NCI-H1436 (cell line): Measurements from ENCODE around the gene ETV5.

Source experiments
- DNase-seq: peaks from one replicate; lab custom pipeline; 2025; lab: John Stamatoyannopoulos, UW

The ETV5 gene

DNA sequence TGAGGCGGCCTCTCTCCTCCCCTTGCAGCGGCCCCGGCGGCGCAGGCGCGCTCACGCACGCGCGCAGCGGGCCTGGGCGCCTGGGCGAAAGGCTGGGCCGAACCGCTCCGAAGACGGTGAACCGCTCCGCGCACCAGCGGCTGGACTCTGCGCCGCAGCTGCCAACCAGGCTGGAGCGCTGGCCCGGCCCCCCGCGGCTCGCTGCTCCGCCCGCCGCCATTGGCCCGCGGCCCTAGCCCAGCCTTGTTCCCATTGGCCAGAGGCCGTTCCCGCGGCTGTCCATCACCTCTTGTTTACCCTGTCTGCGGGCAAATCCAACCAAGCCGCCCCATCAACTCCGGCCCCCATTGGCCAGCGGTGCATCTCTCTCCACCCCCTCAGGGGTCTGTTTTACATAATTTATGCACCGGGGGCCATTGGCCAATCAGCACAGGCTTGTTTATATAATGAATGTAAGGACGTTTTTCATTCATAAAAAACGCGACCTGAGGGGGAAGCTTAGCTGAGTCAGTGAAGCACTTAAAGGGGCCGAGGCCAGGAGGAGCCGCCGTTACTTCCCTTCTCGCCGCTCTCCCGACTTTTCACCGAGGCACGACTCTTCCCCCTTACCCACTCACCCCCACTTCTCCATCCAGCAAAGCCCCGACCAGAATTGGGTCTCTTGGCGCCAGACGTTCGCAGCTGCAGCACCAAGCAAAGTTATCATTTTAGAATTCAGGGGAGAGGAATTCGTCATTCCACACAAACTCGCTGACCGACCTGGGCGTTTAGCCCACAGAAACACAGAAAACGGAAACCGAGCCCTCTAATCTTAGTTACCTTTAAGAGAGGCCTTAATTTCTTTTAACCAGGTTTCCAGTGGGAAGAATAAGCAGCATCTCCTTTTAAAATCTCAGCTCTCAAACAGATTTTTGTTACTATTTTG is at the start of gene ETV5:
ETV5 (minus strand) TSS at position 149 of the 925 bp plus-strand sequence. CDS start 3,221 bp downstream, outside the sequence.
- DNase-seq = peak; percentile 99

DNA sequence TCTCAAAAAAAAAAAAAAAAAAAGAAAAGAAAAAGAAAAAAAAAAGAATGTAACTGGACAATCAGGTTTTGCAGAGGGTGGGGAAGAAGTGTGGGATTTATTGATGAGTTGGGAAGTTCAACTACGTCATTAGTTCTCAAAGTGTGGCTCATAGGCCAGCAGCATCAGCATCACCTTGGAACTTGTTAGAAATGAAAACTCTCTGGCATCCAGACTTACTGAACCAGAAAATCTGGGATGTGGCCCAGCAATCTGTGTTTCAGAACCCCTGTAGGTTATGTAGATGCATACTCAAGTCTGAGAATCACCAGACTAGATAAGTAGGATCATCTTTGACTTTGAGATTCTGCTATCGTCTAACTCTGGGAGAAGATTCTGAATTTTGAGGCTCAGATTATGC is 45.8 kb upstream of the ETV5 start:
- no peak for DNase-seq

DNA sequence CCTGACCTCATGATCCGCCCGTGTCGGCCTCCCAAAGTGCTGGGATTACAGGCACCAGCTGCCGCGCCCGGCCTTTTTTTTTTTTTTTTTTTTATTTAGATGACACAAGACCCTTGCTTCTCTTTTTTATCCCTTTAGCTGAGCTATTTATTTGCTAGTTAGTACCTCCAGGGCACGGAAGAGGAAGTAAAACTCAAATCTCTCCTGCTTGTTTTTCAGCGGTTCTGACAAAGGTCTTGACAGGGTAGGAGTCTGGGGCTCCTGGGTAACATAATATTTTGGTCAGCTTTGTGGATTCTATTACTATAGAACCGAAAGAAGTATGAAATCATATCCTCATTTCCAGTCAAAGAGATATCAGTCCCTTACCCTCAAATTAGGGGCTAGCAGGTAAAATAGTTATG is 44.0 kb upstream of the ETV5 start:
- no peak for DNase-seq

DNA sequence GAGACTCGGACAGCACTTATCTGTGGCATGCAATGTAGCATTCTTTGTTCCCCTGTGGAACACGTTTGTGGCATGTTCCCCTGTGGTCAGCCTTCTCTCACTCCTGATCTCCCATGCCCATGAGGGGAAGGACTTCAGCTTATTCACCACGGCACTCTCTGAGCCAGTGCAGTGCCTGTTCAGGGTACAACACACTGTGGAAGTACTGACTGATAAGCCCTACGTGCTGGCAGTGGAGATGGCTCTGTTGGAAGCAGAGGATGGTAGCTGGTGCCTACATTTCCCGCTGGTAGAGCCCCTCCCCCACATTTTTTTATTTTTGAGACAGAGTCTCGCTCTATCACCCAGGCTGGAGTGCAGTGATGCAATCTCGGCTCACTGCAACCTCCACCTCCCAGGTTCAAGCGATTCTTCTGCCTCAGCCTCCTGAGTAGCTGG is 43.5 kb upstream of the ETV5 start:
- DNase-seq = no peak

DNA sequence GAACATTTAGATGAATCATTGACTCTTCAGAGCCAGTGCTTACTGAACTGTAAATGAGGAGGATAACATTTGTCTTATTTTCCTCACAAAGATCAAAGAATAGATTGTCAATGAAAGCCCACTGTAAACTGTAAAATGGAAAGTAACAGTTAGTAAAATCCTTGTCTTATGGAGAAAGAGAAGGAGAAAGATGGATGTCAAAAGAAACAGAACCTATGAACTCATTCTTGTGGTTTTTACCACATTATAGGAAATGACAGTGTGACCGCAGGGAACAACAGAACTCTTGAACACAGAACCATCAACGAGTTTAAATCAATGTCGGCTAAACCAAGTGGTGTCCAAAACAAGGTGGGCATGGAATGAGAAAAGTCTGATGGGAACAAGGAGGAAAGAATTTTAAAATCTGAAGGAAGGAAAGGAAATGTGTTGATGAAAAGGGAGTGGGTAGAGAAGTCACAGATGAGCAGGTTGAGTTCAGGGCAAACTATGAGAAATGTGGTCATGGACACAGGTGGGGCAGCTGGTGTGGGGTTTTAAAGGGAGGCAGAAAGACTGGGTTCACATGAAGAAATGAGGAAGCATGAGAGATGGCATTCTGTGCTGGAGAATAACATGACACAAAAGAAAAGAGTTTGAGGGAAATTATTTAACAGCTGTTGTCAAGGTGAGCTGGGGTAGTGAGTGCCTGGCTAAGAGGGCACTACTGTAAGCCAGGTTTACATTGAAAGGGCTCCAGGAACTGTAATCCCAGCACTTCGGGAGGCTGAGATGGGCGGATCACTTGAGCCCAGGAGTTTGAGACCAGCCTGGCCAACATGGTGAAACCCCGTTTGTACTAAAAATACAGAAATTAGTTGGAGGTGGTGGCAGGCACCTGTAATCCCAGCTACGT is 42.4 kb upstream of the ETV5 start:
- DNase-seq = no peak

DNA sequence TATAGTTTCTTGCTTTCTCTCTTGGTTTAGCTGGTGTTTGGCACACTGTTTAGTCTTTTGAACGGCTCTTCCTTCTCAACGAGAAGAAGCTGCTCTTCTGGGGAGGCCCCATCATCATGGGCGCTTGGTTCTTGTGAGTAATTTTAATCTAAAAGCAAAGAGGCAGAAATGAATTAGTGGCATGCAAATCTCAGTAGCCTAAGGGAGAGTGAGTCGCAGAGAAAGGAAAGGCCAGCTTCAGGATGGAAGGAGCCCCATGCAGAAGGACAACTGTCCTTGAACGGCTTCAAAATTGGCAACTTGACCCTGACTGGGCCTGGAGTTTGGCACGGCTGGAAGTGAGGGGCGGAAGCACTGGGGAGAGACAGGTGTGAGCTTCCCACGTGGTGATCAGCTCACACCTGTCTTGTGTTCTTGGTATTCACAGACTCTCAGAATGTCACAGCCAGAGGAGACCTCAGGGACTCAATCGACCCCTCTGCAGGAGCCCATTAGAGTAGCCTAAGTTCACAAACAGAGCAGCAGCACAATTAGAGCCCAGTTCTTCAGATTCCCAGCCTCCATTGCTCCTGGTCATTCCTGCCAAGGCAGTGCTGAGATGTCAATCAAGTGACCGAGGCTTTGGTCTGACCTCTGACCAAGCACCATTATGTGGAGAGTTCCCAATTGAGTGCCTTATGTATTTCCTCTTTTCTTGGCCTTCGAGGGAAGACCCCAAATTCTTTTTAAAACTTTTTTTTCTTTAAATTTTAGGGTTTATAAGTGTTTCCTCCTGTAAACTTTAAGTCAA is 41.3 kb upstream of the ETV5 start:
- no peak for DNase-seq

DNA sequence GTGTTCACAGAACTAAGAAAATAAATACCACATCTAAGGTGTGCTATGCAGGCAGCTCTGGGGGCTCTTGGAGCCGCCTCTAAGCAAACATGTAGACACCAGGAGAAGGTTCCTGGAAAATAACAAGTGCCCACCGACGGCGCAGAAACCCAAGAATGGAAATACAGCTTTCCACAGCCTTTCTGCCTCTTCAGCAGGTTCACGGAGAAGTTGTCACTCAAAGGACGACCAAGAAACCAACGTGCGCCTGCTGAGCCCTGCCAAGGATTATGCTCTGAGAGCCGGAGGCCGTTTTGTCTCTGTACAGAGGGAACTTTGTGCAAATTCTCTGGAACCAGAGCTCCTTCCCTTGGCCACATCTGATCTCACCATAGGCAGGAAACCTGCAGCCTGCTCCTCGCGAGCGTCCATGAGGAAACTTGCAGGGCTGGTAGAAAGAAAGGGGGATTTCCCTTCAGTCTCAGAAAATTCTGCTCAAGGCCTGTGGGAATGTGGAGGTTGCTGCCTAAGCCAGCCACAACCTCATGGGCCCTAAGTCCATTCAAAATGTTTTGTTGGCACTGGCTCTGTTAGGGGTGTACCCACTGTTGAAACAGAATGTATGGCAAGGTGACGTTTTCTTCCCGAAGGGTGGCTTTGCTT is 40.6 kb upstream of the ETV5 start:
- no peak for DNase-seq

DNA sequence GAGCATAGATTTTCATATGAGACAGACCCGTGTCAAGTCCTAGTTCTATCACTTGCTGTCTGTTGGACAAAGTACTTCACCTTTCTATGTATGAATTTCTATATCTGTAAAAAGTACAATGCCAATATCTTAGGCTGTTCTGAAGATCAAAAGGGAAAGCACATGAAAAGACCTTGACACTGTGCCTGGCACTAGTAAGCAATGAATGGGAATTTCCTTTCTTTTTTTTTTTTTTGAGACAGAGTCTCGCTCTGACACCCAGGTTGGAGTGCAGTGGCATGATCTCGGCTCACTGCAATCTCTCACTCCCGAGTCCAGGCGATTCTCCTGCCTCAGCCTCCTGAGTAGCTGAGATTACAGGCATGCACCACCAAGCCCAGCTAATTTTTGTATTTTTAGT is 35.4 kb upstream of the ETV5 start:
- DNase-seq = no peak

DNA sequence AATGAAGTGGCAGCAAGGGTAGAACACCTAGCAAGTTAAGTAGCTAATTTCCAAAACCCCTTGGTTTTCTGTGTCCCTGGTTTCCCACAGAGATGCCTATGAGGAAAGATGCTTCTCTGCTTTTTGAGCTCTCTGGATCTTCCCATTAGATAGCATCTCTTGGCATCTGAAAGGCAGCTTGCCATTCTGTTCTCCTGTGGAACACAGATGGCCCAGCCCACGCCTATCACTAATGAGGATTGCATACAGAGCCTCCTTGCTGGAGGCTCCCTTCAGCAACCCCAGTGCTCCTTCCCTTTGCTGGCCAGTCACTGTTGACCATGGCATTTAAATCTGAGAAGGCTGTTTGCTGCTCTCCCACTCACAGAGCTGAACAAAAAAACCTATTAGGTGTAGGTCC is 34.4 kb upstream of the ETV5 start:
- no peak for DNase-seq

DNA sequence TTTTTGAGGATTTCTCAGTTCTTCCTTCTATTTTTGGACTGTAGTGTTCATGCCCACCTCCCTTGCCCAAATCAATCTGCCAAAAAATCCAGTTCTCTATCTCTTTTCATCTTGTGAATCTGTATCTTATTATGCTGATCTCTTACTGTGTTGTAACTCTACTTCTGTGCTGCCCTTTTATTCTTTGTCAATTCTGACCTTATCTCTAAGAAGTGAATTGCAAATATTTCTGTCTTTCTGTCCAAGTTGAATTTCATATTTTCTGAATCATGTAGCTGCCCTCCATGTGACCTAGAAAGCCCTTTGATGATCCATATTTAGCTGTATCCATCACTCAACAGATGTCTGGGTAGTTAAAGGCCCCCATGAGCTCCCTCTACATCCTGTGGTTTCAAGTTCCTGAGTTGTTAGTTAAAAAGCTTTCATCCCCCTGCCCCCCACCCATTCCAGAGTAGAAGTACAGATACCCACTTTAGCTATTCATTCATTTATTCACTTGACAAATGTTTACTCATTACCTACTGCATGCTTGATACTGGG is 33.6 kb upstream of the ETV5 start:
- DNase-seq = no peak

DNA sequence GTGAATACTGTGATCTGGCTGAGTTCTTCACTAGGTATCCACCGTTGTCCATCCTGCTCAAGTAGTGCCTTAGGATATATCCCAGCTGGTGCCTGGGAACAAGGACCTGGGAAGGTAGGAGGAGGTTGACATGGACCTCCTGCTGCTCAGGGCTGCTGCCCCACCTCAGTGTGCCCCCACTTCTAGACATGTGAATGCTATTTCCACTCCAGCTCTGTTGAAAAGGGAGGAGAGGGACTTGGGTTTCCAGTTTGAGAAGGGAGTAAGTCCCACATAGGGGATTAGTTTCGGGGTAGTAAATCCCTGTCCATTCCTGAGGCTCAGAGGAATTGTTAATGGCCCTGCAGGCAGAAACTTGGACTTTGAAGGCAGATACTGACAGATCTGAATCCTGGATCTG is 32.9 kb upstream of the ETV5 start:
- DNase-seq = no peak

DNA sequence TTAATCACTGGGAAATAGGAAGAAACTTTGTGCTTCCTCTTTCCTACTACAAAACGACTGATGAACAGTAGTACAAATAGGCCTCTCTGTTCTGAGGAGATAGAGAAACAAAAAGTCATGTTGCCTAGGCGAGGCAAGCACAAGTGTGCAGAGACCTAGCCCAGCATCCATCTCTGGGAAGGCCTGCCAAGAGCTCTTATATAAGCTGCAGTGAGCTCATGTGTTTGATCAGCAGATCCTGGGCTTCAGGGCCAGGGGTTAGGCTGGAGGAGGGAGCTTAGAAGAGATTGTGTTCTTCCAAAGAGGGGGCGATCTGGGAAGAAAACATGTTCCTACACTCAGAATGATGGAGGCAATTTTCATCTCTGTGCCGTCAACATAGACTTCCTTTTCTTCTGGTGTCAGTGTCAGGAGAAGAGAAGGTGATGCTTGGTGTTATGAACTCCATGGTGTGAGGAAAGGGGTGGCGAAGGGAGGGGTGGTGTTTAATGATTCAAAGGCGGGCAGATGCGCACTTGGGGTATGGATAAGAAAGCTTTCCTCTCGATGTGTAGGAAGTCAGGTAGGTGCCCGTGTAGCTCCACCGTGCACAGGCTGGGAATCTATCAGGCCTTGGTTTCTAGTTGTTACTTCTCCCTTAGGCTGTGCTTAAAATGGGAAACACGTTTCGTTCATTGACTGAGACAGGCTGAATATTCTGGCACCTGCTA is 29.5 kb upstream of the ETV5 start:
- no peak for DNase-seq

DNA sequence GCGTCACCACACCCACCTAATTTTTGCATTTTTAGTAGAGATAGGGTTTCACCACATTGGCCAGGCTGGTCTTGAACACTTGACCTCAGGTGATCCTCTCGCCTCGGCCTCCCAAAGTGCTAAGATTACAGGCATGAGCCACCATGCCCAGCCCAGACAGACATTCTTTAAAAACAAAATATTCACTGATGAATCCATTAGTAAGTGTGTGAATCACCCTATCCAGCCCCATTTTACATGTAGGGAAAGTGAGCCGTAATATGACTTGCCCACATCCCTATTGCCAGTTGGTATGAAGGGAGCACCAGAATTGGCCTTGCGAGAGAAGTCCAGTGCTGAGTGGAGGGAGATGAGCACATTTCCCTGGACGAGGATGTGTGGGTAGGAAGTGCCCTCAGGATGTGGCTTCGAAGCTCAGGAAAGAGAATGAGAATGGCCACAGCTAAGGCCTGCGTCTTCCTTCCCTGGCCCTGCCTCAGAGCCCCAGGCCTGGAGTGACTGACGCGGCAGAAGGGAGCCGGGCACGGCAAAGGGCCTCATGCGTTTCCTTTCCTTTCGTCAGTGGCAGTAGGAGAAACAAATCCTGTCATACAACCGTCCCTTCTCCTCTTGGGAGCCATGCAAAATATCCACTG is 28.3 kb upstream of the ETV5 start:
- no peak for DNase-seq

DNA sequence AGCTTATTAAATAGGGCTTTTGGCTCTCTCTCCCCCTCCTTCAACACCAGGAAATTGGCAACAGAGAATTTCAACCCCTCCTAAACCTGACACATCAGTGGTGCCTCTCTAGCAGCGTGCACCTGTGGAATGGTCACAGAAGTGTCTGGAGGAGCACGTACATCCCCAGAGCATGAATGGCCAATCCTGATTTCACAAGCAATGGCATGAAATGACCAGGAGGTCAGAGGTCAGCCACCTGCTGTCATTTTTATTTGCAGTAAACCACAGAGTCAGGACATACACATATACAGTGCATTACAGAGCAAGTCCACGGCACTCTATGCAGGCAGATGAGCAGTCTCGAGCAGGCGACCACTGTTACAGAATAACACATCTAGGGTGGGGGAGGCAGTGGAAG is 25.1 kb upstream of the ETV5 start:
- no peak for DNase-seq

DNA sequence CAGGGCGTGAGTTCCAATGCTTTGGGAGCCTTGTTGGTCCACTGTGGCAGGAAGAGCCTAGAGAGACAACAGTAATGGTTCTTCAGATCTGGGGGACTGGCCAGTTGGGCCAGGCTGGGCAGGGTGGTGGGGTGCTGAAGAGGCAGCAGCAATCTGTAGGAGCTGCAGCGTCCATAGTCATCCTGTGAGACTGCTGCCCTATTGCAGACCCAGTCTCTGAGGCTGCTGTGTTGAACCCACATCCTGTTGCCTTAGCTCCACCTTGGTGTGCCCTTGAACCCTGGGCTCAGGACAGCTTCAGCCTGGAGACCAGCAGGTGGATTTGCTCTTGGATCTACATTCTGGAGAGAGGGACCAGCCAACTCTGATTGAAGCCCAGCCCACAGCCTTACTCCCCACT is 23.6 kb upstream of the ETV5 start:
- DNase-seq = no peak

DNA sequence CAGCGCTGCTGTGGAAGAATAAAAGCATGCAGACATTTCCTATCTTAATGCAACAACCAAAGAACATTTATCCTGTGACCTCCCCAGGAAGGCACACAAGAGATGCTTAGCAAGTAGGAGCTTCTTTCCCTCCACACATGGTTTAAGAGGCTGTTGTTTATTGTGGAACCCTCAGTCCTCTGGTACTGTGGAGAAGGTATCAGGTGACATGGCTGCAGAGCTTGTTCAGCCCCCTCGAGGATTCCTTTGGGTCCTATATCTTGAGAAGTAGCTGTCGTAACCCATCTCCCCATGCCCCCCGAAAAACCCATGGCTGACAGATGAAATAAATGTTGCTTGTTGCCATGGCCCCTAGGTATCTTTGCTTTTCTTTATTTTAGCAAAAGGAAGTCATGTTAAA is 20.3 kb upstream of the ETV5 start:
- no peak for DNase-seq

DNA sequence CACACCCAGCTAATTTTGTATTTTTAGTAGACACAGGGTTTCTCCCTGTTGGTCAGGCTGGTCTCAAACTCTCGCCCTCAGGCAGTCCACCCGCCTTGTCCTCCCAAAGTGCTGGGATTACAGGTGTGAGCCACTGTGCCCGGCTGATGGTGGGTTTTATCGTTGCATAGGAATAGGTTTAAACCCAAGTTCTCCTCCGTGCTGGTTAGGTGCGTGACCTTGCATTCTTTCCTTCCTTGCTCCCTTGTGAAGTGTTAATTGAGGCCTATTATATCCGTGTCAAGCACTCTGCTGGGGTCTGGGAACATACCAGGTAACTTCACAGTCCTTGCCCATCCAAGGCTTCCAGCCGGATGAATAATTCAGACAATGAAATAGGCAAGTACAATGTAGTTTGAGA is 19.3 kb upstream of the ETV5 start:
- no peak for DNase-seq

DNA sequence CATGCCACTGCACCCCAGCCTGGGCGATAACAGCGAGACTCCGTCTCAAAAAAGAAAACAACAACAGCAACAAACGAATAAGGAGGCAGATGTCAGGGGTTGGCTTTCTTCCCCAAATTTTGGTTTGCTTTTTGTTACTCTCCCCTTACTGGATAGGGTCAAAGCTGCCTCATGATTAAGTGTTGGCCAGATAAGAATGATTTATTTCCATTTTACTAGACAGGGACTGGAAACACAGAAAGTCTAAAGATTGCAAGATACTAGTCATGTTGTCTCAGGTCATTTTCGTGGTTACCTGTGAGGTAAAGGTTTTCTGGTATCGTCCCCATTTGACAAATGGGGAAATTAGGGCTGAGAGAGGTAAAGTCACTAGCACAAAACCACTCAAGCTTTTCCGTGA is 18.6 kb upstream of the ETV5 start:
- DNase-seq = no peak

DNA sequence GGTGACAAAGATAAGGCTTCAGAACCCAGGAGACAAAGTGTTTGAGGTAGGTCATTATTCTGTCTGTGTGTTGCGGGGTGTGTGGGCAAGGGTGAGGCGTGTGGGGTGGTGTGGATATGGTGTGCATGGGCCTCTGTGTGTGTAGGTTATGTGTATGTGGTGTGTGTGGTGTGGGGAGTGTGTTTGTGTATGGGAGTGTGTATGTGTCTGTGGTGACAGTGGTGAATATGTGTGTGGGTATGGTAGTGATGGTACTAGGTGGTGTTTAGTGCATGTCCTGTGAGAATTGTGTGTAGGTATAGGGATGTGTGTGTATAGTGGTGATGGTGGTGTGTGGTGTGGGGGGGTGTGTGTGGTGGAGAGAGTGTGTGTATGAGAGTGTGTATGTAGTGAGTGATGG is 16.2 kb upstream of the ETV5 start:
- no peak for DNase-seq

DNA sequence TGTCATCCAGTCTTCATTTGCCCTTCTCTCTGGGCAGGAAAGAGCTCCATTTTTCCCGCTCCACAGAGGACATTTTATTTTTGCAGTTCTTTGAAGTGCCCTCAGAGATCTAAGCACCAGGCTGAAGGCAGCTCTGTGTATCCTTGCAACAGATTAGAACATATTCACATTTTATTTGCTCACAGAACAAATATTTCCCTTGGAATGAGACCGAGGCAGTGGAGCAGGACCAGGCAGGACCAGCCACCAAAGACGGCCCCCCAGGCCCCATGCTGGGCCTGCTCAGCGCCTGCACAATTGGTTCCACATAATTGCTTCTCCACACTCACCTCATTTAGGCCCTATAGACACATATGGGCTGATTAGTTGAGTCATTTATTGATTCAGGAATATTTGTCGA is 15.7 kb upstream of the ETV5 start:
- DNase-seq = no peak
